K562 (cell line): ENCODE measurements around the gene SPRTN. TPM values are rescaled to one million over a fixed set of nuclear protein-coding genes. Genes with fewer than 3 reads are reported as not detected.

ENCODE experiments used
- ATAC-seq: fragments of 200-7000 bp; cut with Tn5 transposase; 3 replicates; pipeline ENCODE4 v1.9.1; 2020; ENCODE audit warnings: moderate library complexity
- BruUV-seq: library from RNA; stranded (reverse); fragments of 400-500 nt; replicated peaks from 2 replicates; lab custom pipeline; 2021; lab: Mats Ljungman, UMichigan
- CTCF ChIA-PET: fragments of 300-600 bp; formaldehyde crosslinking; extraction: SDS; loops from one replicate; lab custom pipeline; 2021; ENCODE audit warnings: low intra/inter-chr PET ratio; lab: Yijun Ruan, JAX
- POLR2A ChIA-PET: fragments of 300-600, 350-650 bp; sonication (Branson Sonifier 250); formaldehyde crosslinking; extraction: SDS; loops from one replicate; lab custom pipeline; 2021; ENCODE audit warnings: antibody characterized with exemption, inconsistent platforms; lab: Yijun Ruan, JAX
- DNase-seq, 4 experiments: peaks; one replicate each; pipeline versions ENCODE4 v3.0.0 to v3.0.0-alpha.2; 2011 to 2018; ENCODE audit warnings: low spot score in 3 of 4, mixed read lengths in 3 of 4; ENCODE audit errors: extremely low read depth in 1 of 4
- FAIRE-seq: peaks from 2 replicates; lab custom pipeline; 2011; peaks lifted over from hg19 to GRCh38; lab: Jason Lieb, UNC
- H2AFZ ChIP-seq: 2 replicates; pipeline ENCODE4 v1.6.0; 2011; ENCODE audit warnings: low read depth, low read length, control low read depth, inconsistent platforms
- H3K27ac ChIP-seq: fragments of 200-600 bp; 3 replicates; pipeline ENCODE4 v1.8.0; 2011; ENCODE audit warnings: low read depth, mild to moderate bottlenecking, control low read depth, inconsistent platforms, low read length, moderate library complexity, mixed read lengths; ENCODE audit errors: extremely low read depth
- H3K27me3 ChIP-seq, 2 experiments: fragments of 300-600 bp in 1 of 2; 2 replicates in 1 of 2; 3 replicates in 1 of 2; pipeline versions ENCODE4 v1.6.0 to v1.8.0; 2011; ENCODE audit warnings: inconsistent platforms in 2 of 2, low read length in 2 of 2, mild to moderate bottlenecking in 1 of 2, mixed read lengths in 1 of 2, moderate library complexity in 1 of 2; ENCODE audit not compliant: control insufficient read depth in 2 of 2, insufficient read depth in 2 of 2
- H3K36me3 ChIP-seq: fragments of 300-600 bp; 3 replicates; pipeline ENCODE4 v1.8.0; 2011; ENCODE audit warnings: mild to moderate bottlenecking, low read length, inconsistent platforms; ENCODE audit not compliant: control insufficient read depth, insufficient read depth
- H3K4me1 ChIP-seq, 2 experiments: fragments of 200-600 bp in 1 of 2; replicated peaks in 1 of 2; 2 replicates in 1 of 2; 3 replicates in 1 of 2; pipeline versions ENCODE4 v1.5.1 to v1.8.0; 2011; ENCODE audit warnings: inconsistent platforms in 2 of 2, low read length in 2 of 2, mild to moderate bottlenecking in 1 of 2, mixed read lengths in 1 of 2, moderate library complexity in 1 of 2; ENCODE audit not compliant: control insufficient read depth in 2 of 2, insufficient read depth in 2 of 2
- H3K4me2 ChIP-seq: 2 replicates; pipeline ENCODE4 v1.6.1; 2011; ENCODE audit warnings: low read length, control low read depth, inconsistent platforms, mixed read lengths; ENCODE audit not compliant: insufficient read depth
- H3K4me3 ChIP-seq: fragments of 200-600 bp; sonication (generic), shearing (Covaris generic); 2 replicates; pipeline ENCODE4 v1.5.1; 2016; ENCODE audit warnings: control low read depth, inconsistent platforms
- H3K79me2 ChIP-seq: fragments of 200-600 bp; 3 replicates; pipeline ENCODE4 v1.8.0; 2011; ENCODE audit warnings: low read length, inconsistent platforms; ENCODE audit not compliant: control insufficient read depth, insufficient read depth
- H3K9ac ChIP-seq, 2 experiments: 2 replicates each; pipeline versions ENCODE4 v1.6.0 to v1.6.1; 2011; ENCODE audit warnings: low read depth in 2 of 2, low read length in 2 of 2, control low read depth in 1 of 2, inconsistent platforms in 1 of 2, mild to moderate bottlenecking in 1 of 2, mixed read lengths in 1 of 2; ENCODE audit not compliant: insufficient read depth in 1 of 2
- H3K9me1 ChIP-seq: one replicate; pipeline ENCODE4 v1.6.0; 2011; ENCODE audit warnings: inconsistent platforms, mild to moderate bottlenecking, low read length, moderate library complexity; ENCODE audit not compliant: control insufficient read depth, insufficient read depth
- H3K9me3 ChIP-seq: replicated peaks from 2 replicates; pipeline ENCODE4 v1.5.1; 2011; ENCODE audit warnings: low read depth, low read length, inconsistent platforms; ENCODE audit not compliant: control insufficient read depth, insufficient read depth
- H4K20me1 ChIP-seq: replicated peaks from 2 replicates; pipeline ENCODE4 v1.6.1; 2011; ENCODE audit warnings: low read length, inconsistent platforms, mixed read lengths; ENCODE audit not compliant: control insufficient read depth, insufficient read depth
- CCNT2 ChIP-seq: IDR thresholded peaks from 2 replicates; pipeline ENCODE4 v1.6.1; 2011; ENCODE audit warnings: borderline replicate concordance, low read depth, mild to moderate bottlenecking, moderate library complexity, mixed read lengths, low read length; ENCODE audit not compliant: insufficient read length; ENCODE audit errors: extremely low read depth
- CHD2 ChIP-seq: IDR thresholded peaks from 2 replicates; pipeline ENCODE4 v1.6.1; 2011; ENCODE audit warnings: low read depth, low read length
- DNMT1 ChIP-seq: fragments of 450-650 bp; IDR thresholded peaks from 2 replicates; pipeline ENCODE4 v1.6.1; 2016; ENCODE audit warnings: antibody characterized with exemption, mild to moderate bottlenecking
- ELF2 ChIP-seq: fragments of 250-450 bp; sonication (Bioruptor Pico); IDR thresholded peaks from 2 replicates; pipeline ENCODE4 v1.5.0; 2021; ENCODE audit warnings: mild to moderate bottlenecking
- GTF2E2 ChIP-seq: fragments of 200-800 bp; sonication (Bioruptor generic); IDR thresholded peaks from 2 replicates; pipeline ENCODE4 v1.6.1; 2016; ENCODE audit warnings: missing genetic modification characterization, missing compliant biosample characterization
- HMG20B ChIP-seq: fragments of 250-450 bp; sonication (Bioruptor Pico); IDR thresholded peaks from 2 replicates; pipeline ENCODE4 v1.5.0; 2021; ENCODE audit warnings: mild to moderate bottlenecking
- MCM3 ChIP-seq: fragments of 450-650 bp; IDR thresholded peaks from 2 replicates; pipeline ENCODE4 v1.6.1; 2016
- MIER1 ChIP-seq: fragments of 450-650 bp; IDR thresholded peaks from 2 replicates; pipeline ENCODE4 v1.6.1; 2016; ENCODE audit warnings: antibody characterized with exemption, mild to moderate bottlenecking, low read depth
- PHB ChIP-seq: fragments of 250-450 bp; sonication (Bioruptor Pico); IDR thresholded peaks from 2 replicates; pipeline ENCODE4 v1.5.0; 2021
- POLR2G ChIP-seq: fragments of 200-400 bp; formaldehyde crosslinking; IDR thresholded peaks from 2 replicates; pipeline ENCODE4 v1.6.1; 2017; ENCODE audit warnings: low read depth, mild to moderate bottlenecking, antibody characterized with exemption, low read length, moderate library complexity
- RBM25 ChIP-seq: fragments of 200-400 bp; formaldehyde crosslinking; IDR thresholded peaks from 2 replicates; pipeline ENCODE4 v1.6.1; 2018; ENCODE audit warnings: low read length, low read depth, moderate library complexity; ENCODE audit not compliant: severe bottlenecking
- TAF15 ChIP-seq: fragments of 200-400 bp; formaldehyde crosslinking; IDR thresholded peaks from 2 replicates; pipeline ENCODE4 v1.6.1; 2017; ENCODE audit warnings: mild to moderate bottlenecking, low read depth, low read length, moderate library complexity
- YBX1 ChIP-seq: fragments of 450-650 bp; IDR thresholded peaks from 2 replicates; pipeline ENCODE4 v1.7.1; 2016; ENCODE audit warnings: mild to moderate bottlenecking
- ZNF133 ChIP-seq: fragments of 250-450 bp; sonication (Bioruptor Pico); IDR thresholded peaks from 2 replicates; pipeline ENCODE4 v1.4.0; 2020; ENCODE audit warnings: mild to moderate bottlenecking
- ZNF143 ChIP-seq: sonication (generic); formaldehyde crosslinking; IDR thresholded peaks from 2 replicates; pipeline ENCODE4 v1.9.0; 2022; ENCODE audit warnings: mild to moderate bottlenecking, missing genetic modification reagents
- ZNF444 ChIP-seq: fragments of 250-450 bp; sonication (Bioruptor Pico); IDR thresholded peaks from 2 replicates; pipeline ENCODE4 v1.4.0; 2020; ENCODE audit warnings: mild to moderate bottlenecking, moderate library complexity
- ZNF830 ChIP-seq: fragments of 250-450 bp; sonication (Bioruptor Pico); IDR thresholded peaks from 2 replicates; pipeline ENCODE4 v1.5.0; 2021; ENCODE audit warnings: mild to moderate bottlenecking
- WGBS: fragments of 100-300 bp; shearing (Covaris generic); methylation state at CpG from one replicate; pipeline ENCODE4 v1.1.6; 2016; ENCODE audit warnings: low coverage, mixed read lengths; ENCODE audit not compliant: insufficient coverage; ENCODE audit errors: missing lambda C conversion rate; 5-methylcytosine and 5-hydroxymethylcytosine counted together
- in situ Hi-C: fragments of 300-500 bp; cut with MboI; formaldehyde crosslinking; loops from 4 replicates; pipeline ENCODE4 v1.15.0; 2018; ENCODE audit warnings: inconsistent platforms, mixed read lengths
- intact Hi-C: fragments of 100-400 bp; cut with micrococcal nuclease; formaldehyde crosslinking; loops from 2 replicates; pipeline ENCODE4 v1.14.2; 2022
- polyA plus RNA-seq, 8 experiments: library from polyadenylated mRNA; depleted of rRNA in 4 of 8; stranded (reverse) in 5 of 8; unstranded in 3 of 8; fragments of >200 nt; fragmentation: Nextera tagmentation in 2 of 8; fragmentation: Illumina TruSeq in 1 of 8; extraction: Ambion mirVana in 2 of 8; extraction: Trizol in 1 of 8; gene quantifications; 2 replicates each; pipeline versions ENCODE4 v1.2.1 to v1.2.3, GENCODE V29; 2011 to 2014; ENCODE audit warnings: inconsistent platforms in 1 of 8, missing spikeins in 1 of 8
- total RNA-seq, 7 experiments: library from RNA; depleted of rRNA in 6 of 7; stranded (reverse); fragments of >200 nt in 6 of 7; fragmentation: Illumina TruSeq in 2 of 7; extraction: Trizol in 2 of 7; gene quantifications; 2 replicates each; pipeline versions ENCODE4 v1.2.1 to v1.2.3, GENCODE V29; 2011 to 2021; ENCODE audit warnings: low replicate concordance in 1 of 7
- TF ChIP-seq, protein P1 (sequence below): fragments of 450-650 bp; IDR thresholded peaks from 2 replicates; pipeline ENCODE4 v1.6.1; 2016
- TF ChIP-seq, protein P2 (sequence below): sonication (generic); formaldehyde crosslinking; IDR thresholded peaks from 2 replicates; pipeline ENCODE4 v1.8.0; 2022; ENCODE audit warnings: mild to moderate bottlenecking, low read depth, missing genetic modification reagents
- TF ChIP-seq, protein P3 (sequence below): fragments of 250-450 bp; sonication (Bioruptor Pico); IDR thresholded peaks from 2 replicates; pipeline ENCODE4 v1.8.0; 2021; ENCODE audit warnings: mild to moderate bottlenecking, moderate library complexity

Gene SPRTN
- total and polyA plus RNA-seq, 9 of the 15 experiments (the other 6 are each of a cell fraction or from before 2014, with no cell fraction given) = 8.1 to 32.5 (median 21.2) TPM

DNA sequence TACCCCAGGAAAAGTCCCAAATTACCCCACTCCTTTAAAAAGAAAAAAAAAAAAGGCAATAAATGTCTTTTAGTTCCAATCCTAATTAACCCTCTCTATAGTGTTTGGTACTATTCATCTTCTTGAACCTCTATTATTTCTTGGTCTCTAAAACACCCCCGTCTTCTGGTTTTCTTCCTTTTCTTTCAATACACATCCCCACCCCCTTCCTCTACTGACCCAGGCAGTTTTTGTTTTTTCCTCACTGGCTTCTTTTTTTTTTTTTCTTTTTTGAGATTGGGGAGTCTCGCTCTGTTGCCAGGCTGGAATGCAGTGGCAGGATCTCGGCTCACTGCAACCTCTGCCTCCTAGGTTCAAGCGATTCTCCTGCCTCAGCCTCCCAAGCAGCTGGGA is 57.9 kb downstream of the SPRTN start:
- ChIA-PET POLR2A (interaction anchor here (0.9 kb wide), 1 partner anchor 9 kb away, joined by 3 read pairs; no protein-coding TSS in a partner anchor), CTCF (no interaction called here)
- in situ Hi-C loops (no loop called here), intact Hi-C loops (no loop called here)
- Histone ChIP-seq H3K9ac (no peak overlapping the region), H2AFZ (no peak overlapping the region), H3K9me3 (no peaks in the 10 kb centered on the region), H3K4me2 (no peak overlapping the region), H3K36me3 (0 out of 3 replicates have a peak, but pooled peaks cover 2% of the 10 kb centered on the region), H4K20me1 (peaks cover 23% of the 10 kb centered on the region), H3K27me3 (no peaks in the 10 kb centered on the region), H3K4me1 (peaks cover 0 to 4% of the 10 kb centered on the region in 2 experiments; a peak in 3 of 5 replicates), H3K79me2 (peaks cover 90% of the 10 kb centered on the region), H3K9me1 (no peaks in the 10 kb centered on the region), H3K4me3 (no peak overlapping the region), H3K27ac (no peak overlapping the region)
- BruUV-seq = no TSS peak
- FAIRE-seq = no peak
- no peak for ATAC-seq
- WGBS = 83% methylated on average over 1 of the region's 4 CpGs
- TF ChIP-seq YBX1 = no peak
- TF ChIP-seq ZNF143 = no peak
- TF ChIP-seq RBM25 = no peak
- TF ChIP-seq ZNF830 = no peak
- TF ChIP-seq, protein P1, sequence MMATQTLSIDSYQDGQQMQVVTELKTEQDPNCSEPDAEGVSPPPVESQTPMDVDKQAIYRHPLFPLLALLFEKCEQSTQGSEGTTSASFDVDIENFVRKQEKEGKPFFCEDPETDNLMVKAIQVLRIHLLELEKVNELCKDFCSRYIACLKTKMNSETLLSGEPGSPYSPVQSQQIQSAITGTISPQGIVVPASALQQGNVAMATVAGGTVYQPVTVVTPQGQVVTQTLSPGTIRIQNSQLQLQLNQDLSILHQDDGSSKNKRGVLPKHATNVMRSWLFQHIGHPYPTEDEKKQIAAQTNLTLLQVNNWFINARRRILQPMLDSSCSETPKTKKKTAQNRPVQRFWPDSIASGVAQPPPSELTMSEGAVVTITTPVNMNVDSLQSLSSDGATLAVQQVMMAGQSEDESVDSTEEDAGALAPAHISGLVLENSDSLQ = no peak
- no peak for TF ChIP-seq MCM3
- no peak for TF ChIP-seq CCNT2
- TF ChIP-seq, protein P2, sequence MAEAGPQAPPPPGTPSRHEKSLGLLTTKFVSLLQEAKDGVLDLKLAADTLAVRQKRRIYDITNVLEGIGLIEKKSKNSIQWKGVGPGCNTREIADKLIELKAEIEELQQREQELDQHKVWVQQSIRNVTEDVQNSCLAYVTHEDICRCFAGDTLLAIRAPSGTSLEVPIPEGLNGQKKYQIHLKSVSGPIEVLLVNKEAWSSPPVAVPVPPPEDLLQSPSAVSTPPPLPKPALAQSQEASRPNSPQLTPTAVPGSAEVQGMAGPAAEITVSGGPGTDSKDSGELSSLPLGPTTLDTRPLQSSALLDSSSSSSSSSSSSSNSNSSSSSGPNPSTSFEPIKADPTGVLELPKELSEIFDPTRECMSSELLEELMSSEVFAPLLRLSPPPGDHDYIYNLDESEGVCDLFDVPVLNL (CRISPR knock-in tag) = no peak
- TF ChIP-seq HMG20B (CRISPR knock-in tag) = no peak
- TF ChIP-seq ELF2 (CRISPR knock-in tag) = no peak
- no peak for TF ChIP-seq ZNF444 (CRISPR knock-in tag)
- TF ChIP-seq TAF15 = no peak
- no peak for TF ChIP-seq PHB (CRISPR knock-in tag)
- no peak for TF ChIP-seq POLR2G
- no peak for TF ChIP-seq DNMT1
- TF ChIP-seq GTF2E2 (tag) = no peak
- TF ChIP-seq, protein P3, sequence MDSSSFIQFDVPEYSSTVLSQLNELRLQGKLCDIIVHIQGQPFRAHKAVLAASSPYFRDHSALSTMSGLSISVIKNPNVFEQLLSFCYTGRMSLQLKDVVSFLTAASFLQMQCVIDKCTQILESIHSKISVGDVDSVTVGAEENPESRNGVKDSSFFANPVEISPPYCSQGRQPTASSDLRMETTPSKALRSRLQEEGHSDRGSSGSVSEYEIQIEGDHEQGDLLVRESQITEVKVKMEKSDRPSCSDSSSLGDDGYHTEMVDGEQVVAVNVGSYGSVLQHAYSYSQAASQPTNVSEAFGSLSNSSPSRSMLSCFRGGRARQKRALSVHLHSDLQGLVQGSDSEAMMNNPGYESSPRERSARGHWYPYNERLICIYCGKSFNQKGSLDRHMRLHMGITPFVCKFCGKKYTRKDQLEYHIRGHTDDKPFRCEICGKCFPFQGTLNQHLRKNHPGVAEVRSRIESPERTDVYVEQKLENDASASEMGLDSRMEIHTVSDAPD (CRISPR knock-in tag) = no peak
- no peak for TF ChIP-seq ZNF133
- TF ChIP-seq CHD2 = no peak
- TF ChIP-seq MIER1 = no peak
- no peak for DNase-seq
